HEK293T (cell line): ENCODE data around the gene BORA.

Source experiments
- ARNT ChIP-seq: fragments of 450-650 bp; IDR thresholded peaks from 2 replicates; pipeline ENCODE4 v1.6.1; 2017; ENCODE audit warnings: mild to moderate bottlenecking
- ELF4 ChIP-seq: fragments of 450-650 bp; IDR thresholded peaks from 2 replicates; pipeline ENCODE4 v1.6.1; 2017; ENCODE audit warnings: antibody characterized with exemption
- FOXK2 ChIP-seq: fragments of 450-650 bp; IDR thresholded peaks from 2 replicates; pipeline ENCODE4 v1.6.1; 2016; ENCODE audit warnings: mild to moderate bottlenecking
- SP1 ChIP-seq: fragments of 450-650 bp; IDR thresholded peaks from 2 replicates; pipeline ENCODE4 v1.6.1; 2017

- TF ChIP-seq SP1 (no peak), FOXK2 (no peak), ELF4 (no peak), ARNT (no peak)
Observed at GRCh38 chr13:72689181-72689696, 38.5 kb upstream of the BORA start.
